SH-SY5Y (cell line): ENCODE data around the gene MCM3.

Experiments
- GATA2 ChIP-seq: IDR thresholded peaks from 2 replicates; pipeline ENCODE4 v1.6.1; 2011; ENCODE audit warnings: mild to moderate bottlenecking, low read depth, low read length
- GATA3 ChIP-seq: IDR thresholded peaks from 2 replicates; pipeline ENCODE4 v1.6.1; 2011; ENCODE audit warnings: low read depth, mild to moderate bottlenecking, low read length, moderate library complexity

Gene MCM3

DNA sequence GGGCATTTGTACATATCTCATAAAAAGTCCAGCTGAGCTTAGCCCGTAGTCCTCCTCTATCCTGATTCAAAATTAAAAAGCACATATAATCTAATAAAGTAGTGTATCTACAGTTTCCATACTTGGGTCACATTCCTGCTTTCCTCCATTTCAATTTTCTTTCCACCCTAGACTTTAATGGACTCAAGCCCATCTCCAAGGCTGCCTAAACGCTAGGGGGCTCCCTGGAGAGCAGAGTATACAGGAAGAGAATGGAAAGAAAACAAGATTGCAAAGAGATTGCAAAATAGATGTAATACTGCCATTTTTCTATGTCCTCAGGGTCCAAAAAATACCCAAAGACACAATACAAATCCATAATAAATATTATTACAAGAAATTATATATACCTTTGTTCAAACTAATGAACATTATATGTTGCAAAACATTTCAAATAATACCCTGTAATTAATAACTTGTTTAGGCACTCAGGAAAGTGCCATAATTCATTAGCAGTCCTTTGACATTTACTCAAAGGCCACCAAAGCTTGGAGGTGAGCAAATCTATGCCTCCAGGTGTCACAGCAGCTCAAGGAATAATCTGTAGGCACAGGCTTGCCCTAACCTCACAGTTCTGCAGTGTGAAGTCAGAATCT lies 2.4 kb upstream of the MCM3 start:
- TF ChIP-seq GATA3 (peak; percentile 74), GATA2 (peak; percentile 67; the same call in 1 of the 2 replicates)

DNA sequence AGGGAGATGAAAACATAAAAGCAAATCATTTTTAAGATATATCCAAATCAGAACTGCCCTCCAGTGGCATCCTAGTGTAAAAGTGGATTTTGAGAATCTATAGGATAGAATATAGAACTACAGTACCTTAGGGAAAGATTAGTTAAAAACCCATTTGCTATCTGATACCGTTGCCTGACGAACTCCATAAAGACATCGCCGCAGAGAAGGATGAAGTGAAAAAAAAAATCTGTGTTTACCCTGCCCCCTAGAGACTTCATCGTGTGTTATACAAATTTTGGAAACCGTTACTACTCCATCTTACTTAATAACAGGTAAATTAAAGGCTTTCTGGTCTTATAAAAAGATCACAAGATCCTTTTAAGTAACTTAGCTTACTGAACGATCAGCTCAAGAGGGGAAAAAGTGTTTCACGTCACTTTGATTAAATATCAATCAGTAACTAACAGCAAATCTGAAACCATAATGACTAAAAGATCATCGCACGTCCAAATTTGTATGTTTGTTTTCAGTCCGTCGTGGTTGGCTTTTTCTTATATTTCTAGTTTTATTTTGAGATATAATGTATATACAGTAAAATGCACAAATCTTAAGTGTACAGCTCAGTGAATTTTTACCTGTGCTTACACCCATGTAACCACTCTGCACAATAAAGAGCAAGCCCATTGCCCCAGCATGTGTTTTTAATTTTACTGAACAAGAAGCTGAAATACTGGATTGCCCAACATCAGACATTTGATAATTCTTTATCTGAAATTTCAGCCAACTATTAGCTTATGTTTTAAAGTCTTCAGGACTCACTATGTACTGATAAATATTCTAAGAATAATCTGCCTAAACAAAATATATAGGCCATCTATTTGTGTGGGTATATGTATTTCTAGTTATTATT lies 881 bp upstream of the MCM3 start:
- TF ChIP-seq GATA3 (no peak), GATA2 (no peak)

- TF ChIP-seq GATA3 (no peak), GATA2 (no peak)
Observed at GRCh38 chr6:52284131-52284459, 447 bp downstream of the MCM3 start.

DNA sequence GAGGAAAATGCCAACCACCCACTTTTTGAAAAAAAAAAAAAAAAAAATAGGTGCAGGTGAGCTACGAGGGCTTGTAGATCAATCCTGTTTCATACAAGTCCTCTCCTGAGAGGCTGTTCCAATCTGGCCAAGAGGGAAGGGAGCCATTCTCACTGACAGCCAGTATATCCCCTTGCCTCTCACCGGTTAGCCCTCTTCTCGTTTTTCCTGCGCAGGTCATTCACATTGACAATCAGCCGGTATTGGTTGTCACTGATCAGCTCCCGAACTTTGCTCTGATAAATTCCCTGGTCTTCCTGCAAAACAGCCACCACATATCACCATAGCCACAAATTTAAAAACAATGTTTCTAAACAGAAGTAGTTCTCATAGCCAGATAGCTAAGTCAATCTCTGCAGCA lies 1.4 kb downstream of the MCM3 start:
- TF ChIP-seq GATA3 = no peak
- TF ChIP-seq GATA2 = no peak

DNA sequence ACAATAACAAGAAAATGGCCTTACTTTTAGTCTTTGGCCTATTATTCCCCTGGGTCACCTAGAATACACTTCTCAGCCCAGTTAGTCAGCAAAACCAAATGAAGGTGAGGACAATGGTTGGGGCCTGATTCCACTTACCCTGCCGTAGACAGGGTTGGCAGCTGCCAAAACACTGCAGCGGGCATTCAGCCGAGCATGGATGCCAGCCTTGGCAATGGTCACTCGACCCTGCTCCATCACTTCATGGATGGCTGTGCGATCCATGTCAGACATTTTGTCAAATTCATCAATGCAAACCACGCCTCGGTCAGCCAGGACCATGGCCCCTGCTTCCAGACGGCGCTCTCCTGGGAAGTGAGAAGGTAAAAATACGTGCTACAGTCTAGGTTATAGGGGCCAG lies 8.4 kb downstream of the MCM3 start:
- no peak for TF ChIP-seq GATA3
- TF ChIP-seq GATA2 = no peak

DNA sequence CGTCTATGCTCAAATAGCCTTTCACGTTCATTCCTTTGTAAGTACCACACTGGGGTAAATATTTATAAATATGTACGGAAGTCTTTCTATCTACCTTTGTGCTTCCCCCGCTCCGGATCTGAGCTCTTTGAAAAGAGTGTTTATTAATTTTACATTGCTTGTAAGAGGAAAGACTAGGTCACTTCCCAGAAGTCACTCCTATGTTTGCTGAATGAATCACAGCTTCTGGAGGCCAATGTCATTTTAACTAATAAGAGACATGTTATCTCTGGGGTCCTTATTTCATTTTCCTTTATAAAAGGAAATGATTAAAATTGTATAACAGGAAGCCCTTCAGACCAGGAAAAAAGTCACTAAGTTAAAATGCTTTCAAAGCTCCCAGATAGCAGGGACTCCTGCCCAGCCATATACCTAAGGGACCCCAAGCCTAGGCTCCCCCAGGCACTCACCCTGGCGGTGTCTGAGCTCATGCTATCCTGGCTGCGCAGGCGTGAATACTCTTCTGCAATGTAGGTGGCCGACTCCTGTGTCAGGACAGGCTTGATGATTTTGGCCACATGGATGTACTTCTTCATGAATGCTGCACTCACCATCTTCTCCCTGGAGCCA lies 12.6 kb downstream of the MCM3 start:
- no peak for TF ChIP-seq GATA2
- TF ChIP-seq GATA3 = no peak

GRCh38 chr6:52263709-52264540 lies 20.6 kb downstream of the MCM3 start:
- TF ChIP-seq GATA3 (no peak), GATA2 (no peak)

DNA sequence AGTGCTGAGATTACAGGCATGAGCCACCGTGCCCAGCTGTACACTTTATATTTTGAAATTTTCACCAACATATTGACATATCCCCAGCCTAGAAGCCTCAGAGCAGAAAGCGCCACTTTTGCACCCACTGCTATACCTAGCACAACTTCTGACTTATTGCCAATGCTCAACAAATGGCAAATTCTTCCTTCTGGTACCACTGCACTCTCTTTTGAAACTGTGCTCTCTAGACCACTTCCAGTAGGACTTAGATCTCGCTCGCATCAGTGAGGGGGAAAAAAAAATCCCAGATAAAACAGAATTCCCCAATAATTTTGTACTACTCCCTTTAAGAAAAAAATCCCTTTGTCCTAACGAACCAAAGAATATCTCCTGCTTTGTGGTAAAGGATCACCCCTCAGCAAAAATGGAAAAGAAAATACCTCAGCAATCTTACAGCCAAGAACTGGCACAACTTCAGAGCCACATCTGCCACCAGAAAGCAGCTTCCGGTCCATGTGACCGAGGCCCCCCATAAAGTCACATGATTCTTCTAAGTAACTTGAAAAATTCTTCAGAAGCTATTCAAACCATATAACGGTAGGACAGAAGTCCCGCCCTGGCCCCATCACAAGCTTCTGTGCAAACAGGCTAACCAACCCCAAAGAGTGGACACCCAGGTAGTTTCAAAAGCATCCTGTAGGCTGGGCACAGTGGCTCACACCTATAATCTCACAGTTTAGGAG lies 21.8 kb downstream of the MCM3 start:
- TF ChIP-seq GATA2 = no peak
- TF ChIP-seq GATA3 = no peak

DNA sequence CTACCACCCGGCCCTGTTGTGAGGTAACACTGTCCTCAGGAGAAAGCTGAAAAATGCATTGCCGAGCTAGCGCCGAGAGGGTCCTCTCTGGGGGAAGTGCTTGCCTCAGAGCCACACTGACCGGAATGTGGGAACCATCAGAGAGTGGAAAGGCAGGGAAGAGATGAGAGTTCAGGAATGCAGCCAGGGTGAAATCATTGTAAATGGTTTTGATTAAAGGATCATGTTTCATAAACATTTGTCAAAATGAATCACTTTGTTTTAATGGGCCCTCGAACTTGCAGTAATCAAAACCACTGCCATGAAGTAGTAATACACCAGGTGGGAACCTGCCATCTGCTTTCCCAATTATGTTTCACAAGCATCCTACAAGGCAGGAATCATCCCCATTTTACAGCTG lies 23.3 kb downstream of the MCM3 start:
- TF ChIP-seq GATA2 (no peak), GATA3 (no peak)

DNA sequence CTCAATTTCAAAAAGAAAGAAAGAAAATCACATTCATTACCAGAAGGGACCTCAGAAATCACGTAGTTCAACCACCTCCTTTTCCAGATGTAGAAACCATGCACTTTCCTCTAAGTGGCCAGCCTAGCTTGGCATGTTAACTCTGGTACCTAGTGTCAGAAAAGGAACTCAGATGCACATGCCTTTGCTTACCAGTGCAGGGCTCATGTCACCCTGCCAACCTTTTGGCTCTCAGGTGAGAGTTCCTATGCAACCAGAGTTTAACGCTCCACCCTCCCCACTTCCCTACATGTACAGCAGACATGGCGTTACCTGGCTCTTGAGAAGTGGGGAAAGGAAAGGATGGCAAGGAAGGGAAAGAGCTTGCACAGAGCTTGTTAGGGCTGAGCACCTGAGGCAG lies 23.9 kb downstream of the MCM3 start:
- no peak for TF ChIP-seq GATA3
- no peak for TF ChIP-seq GATA2

GRCh38 chr6:52255434-52255833 lies 29.1 kb downstream of the MCM3 start:
- TF ChIP-seq GATA2 (no peak), GATA3 (no peak)

DNA sequence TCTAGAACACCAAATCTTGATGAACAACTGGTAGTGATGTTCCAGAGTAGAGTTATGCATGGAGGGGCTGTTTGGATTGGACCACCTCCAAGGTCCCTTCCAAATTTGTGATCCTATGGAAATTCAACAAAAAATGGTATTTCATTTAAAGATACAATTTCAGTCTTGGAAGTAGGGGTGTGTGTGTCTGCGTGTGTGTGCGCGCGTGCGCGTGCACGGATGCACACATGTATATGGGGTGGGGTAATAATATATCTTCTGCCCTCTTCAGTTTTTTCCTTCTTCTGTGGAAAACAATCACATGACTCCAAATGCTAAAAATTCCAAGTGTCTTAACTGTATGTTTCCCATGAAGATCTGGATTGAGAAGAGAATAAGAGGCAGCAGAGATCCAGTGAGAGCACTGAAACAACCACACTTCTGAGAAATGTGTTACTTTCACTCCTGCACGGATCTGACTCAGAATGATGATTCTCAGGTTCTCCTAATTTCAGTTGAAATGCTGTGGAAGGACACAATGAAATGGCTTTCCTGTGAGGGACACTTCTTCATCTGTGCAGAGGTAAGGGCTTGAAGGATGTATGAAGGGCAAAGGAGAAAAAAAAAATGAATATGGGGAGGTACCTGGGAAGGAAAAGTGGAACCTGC lies 29.7 kb downstream of the MCM3 start:
- TF ChIP-seq GATA3 = no peak
- no peak for TF ChIP-seq GATA2

- TF ChIP-seq GATA2 (no peak), GATA3 (no peak)
Observed at GRCh38 chr6:52253494-52253893, 31.0 kb downstream of the MCM3 start.
